ENCODE data around the gene GABBR2.
"Not testable (repeated sequence)": the region's sequence is repeated elsewhere in the genome, so short reads cannot be mapped to it uniquely, and the experiment has no call there.

Gene GABBR2

GRCh38 chr9:98589102-98589501 lies 119.6 kb downstream of the GABBR2 start:
- no peak overlapping the region for H3K4me3 ChIP-seq (ENCODE audit: low read depth, low read length)
- TF ChIP-seq CTCF (IDR thresholded peaks at IDR 0.05; ENCODE audit: low read depth, low read length), result no peak

- H3K4me3 ChIP-seq (ENCODE audit: low read depth, low read length), result not testable (repeated sequence)
Measured at GRCh38 chr9:98584853-98585438, 123.8 kb downstream of the GABBR2 start.

GRCh38 chr9:98584059-98584458 lies 124.7 kb downstream of the GABBR2 start:
- TF ChIP-seq CTCF (IDR thresholded peaks at IDR 0.05; ENCODE audit: low read depth, low read length), result no peak
- no peak overlapping the region for H3K4me3 ChIP-seq (ENCODE audit: low read depth, low read length)

- TF ChIP-seq CTCF (IDR thresholded peaks at IDR 0.05; ENCODE audit: low read depth, low read length), result no peak
- H3K4me3 ChIP-seq (ENCODE audit: low read depth, low read length), result no peak overlapping the region
Measured at GRCh38 chr9:98583417-98583816, 125.3 kb downstream of the GABBR2 start.

- no peak for TF ChIP-seq CTCF (IDR thresholded peaks at IDR 0.05; ENCODE audit: low read depth, low read length)
- no peak overlapping the region for H3K4me3 ChIP-seq (ENCODE audit: low read depth, low read length)
Measured at GRCh38 chr9:98580956-98581355, 127.8 kb downstream of the GABBR2 start.

GRCh38 chr9:98579700-98580099 lies 129.0 kb downstream of the GABBR2 start:
- H3K4me3 ChIP-seq (ENCODE audit: low read depth, low read length), result no peak overlapping the region
- TF ChIP-seq CTCF (IDR thresholded peaks at IDR 0.05; ENCODE audit: low read depth, low read length), result no peak

- no peak for TF ChIP-seq CTCF (IDR thresholded peaks at IDR 0.05; ENCODE audit: low read depth, low read length)
- no peak overlapping the region for H3K4me3 ChIP-seq (ENCODE audit: low read depth, low read length)
Measured at GRCh38 chr9:98577446-98577845, 131.3 kb downstream of the GABBR2 start.

- no peak overlapping the region for H3K4me3 ChIP-seq (ENCODE audit: low read depth, low read length)
- no peak for TF ChIP-seq CTCF (IDR thresholded peaks at IDR 0.05; ENCODE audit: low read depth, low read length)
Measured at GRCh38 chr9:98576859-98577258, 131.9 kb downstream of the GABBR2 start.
